HepG2 (cell line): ENCODE data around the gene AGAP1. TPM values are rescaled to one million over a fixed set of nuclear protein-coding genes. Genes with fewer than 3 reads are reported as not detected.

ENCODE experiments used
- ETV5 ChIP-seq: IDR thresholded peaks from 2 replicates; pipeline ENCODE4 v1.6.1; 2018; ENCODE audit warnings: missing biosample characterization, missing genetic modification reagents, inconsistent platforms, borderline replicate concordance
- GATAD2A ChIP-seq: IDR thresholded peaks from 2 replicates; pipeline ENCODE4 v1.6.1; 2016
- GPN1 ChIP-seq: sonication (generic); formaldehyde crosslinking; IDR thresholded peaks from 2 replicates; pipeline ENCODE4 v1.5.1; 2020; ENCODE audit warnings: missing genetic modification reagents, borderline replicate concordance
- HMG20A ChIP-seq: IDR thresholded peaks from 2 replicates; pipeline ENCODE4 v1.6.1; 2016; ENCODE audit warnings: borderline replicate concordance
- HNF4G ChIP-seq, 2 experiments: sonication (generic) in 1 of 2; formaldehyde crosslinking in 1 of 2; IDR thresholded peaks; 2 replicates each; pipeline versions ENCODE4 v1.4.0 to v1.6.1; 2011 to 2020; ENCODE audit warnings: borderline replicate concordance in 2 of 2, low read depth in 2 of 2, mild to moderate bottlenecking in 2 of 2, low read length in 1 of 2, missing genetic modification reagents in 1 of 2, moderate library complexity in 1 of 2
- HOXA7 ChIP-seq: sonication (generic); formaldehyde crosslinking; IDR thresholded peaks from 2 replicates; pipeline ENCODE4 v1.8.1; 2022; ENCODE audit warnings: mild to moderate bottlenecking, missing genetic modification reagents, moderate library complexity
- KAT2B ChIP-seq: fragments of 150-350 bp; IDR thresholded peaks from 2 replicates; pipeline ENCODE4 v1.6.1; 2014; ENCODE audit warnings: low read depth, low read length, borderline replicate concordance
- NFYB ChIP-seq: sonication (generic); formaldehyde crosslinking; IDR thresholded peaks from 2 replicates; pipeline ENCODE4 v1.4.0; 2020; ENCODE audit warnings: missing genetic modification reagents
- NRL ChIP-seq: sonication (generic); formaldehyde crosslinking; IDR thresholded peaks from 2 replicates; pipeline ENCODE4 v1.5.0; 2020; ENCODE audit warnings: missing genetic modification reagents, mild to moderate bottlenecking, moderate library complexity, borderline replicate concordance
- TAF15 ChIP-seq: fragments of 200-400 bp; formaldehyde crosslinking; IDR thresholded peaks from one replicate; pipeline ENCODE4 v1.6.1; 2018; ENCODE audit warnings: mild to moderate bottlenecking, low read depth, low read length; ENCODE audit not compliant: poor library complexity, severe bottlenecking
- ZBTB42 ChIP-seq: sonication (generic); formaldehyde crosslinking; IDR thresholded peaks from 2 replicates; pipeline ENCODE4 v1.5.0; 2020; ENCODE audit warnings: mild to moderate bottlenecking, missing genetic modification reagents
- ZFX ChIP-seq: sonication (generic); formaldehyde crosslinking; IDR thresholded peaks from 2 replicates; pipeline ENCODE4 v1.4.0; 2020; ENCODE audit warnings: mild to moderate bottlenecking, low read depth, missing genetic modification reagents, moderate library complexity
- ZNF235 ChIP-seq: sonication (generic); formaldehyde crosslinking; IDR thresholded peaks from 2 replicates; pipeline ENCODE4 v1.8.1; 2023; ENCODE audit warnings: mild to moderate bottlenecking, missing genetic modification reagents, borderline replicate concordance
- ZNF451 ChIP-seq: sonication (generic); formaldehyde crosslinking; IDR thresholded peaks from 2 replicates; pipeline ENCODE4 v1.5.0; 2020; ENCODE audit warnings: mild to moderate bottlenecking, missing genetic modification reagents
- ZNF543 ChIP-seq: sonication (generic); formaldehyde crosslinking; IDR thresholded peaks from 2 replicates; pipeline ENCODE4 v1.4.0; 2020; ENCODE audit warnings: mild to moderate bottlenecking, missing genetic modification reagents
- ZNF703 ChIP-seq: sonication (generic); formaldehyde crosslinking; IDR thresholded peaks from 2 replicates; pipeline ENCODE4 v1.5.1; 2020; ENCODE audit warnings: missing genetic modification reagents, mild to moderate bottlenecking, moderate library complexity, borderline replicate concordance
- ZNF761 ChIP-seq: sonication (generic); formaldehyde crosslinking; conservative IDR thresholded peaks from 2 replicates; pipeline ENCODE4 v1.4.0; 2020; ENCODE audit warnings: mild to moderate bottlenecking, missing genetic modification reagents
- ZNF775 ChIP-seq: sonication (generic); formaldehyde crosslinking; IDR thresholded peaks from 2 replicates; pipeline ENCODE4 v1.4.0; 2020; ENCODE audit warnings: missing genetic modification reagents, mild to moderate bottlenecking, moderate library complexity, borderline replicate concordance
- polyA plus RNA-seq, 8 experiments: library from polyadenylated mRNA; depleted of rRNA in 3 of 8; stranded (reverse) in 7 of 8; unstranded in 1 of 8; fragments of >200 nt; fragmentation: Illumina TruSeq in 4 of 8; extraction: Trizol in 4 of 8; gene quantifications; 2 replicates each; pipeline versions ENCODE4 v1.2.1 to v1.2.3, GENCODE V29; 2011 to 2016; ENCODE audit warnings: low read depth in 4 of 8, missing spikeins in 1 of 8, mixed read lengths in 1 of 8; ENCODE audit not compliant: insufficient read depth in 1 of 8
- total RNA-seq, 5 experiments: library from RNA; depleted of rRNA; stranded (reverse); fragments of >200 nt; fragmentation: Illumina TruSeq; extraction: Trizol; gene quantifications; 2 replicates each; pipeline ENCODE4 v1.2.3, GENCODE V29; 2016; ENCODE audit warnings: low read depth in 1 of 5
- TF ChIP-seq, protein P1 (sequence below): sonication (generic); formaldehyde crosslinking; IDR thresholded peaks from 2 replicates; pipeline ENCODE4 v1.9.0; 2022; ENCODE audit warnings: low read depth, missing genetic modification reagents
- TF ChIP-seq, protein P2 (sequence below): sonication (generic); formaldehyde crosslinking; IDR thresholded peaks from 2 replicates; pipeline ENCODE4 v1.4.0; 2020; ENCODE audit warnings: missing genetic modification reagents
- TF ChIP-seq, protein P3 (sequence below): sonication (generic); formaldehyde crosslinking; IDR thresholded peaks from 2 replicates; pipeline ENCODE4 v1.4.0; 2020; ENCODE audit warnings: missing genetic modification reagents
- TF ChIP-seq, protein P4 (sequence below): sonication (generic); formaldehyde crosslinking; IDR thresholded peaks from 2 replicates; pipeline ENCODE4 v1.8.0; 2022; ENCODE audit warnings: mild to moderate bottlenecking, missing genetic modification reagents; ENCODE audit not compliant: insufficient replicate concordance

AGAP1 gene
- total and polyA plus RNA-seq, 2 of the 13 experiments (the other 11 are each of a cell fraction or from before 2014, with no cell fraction given): 21.2 to 32.7 TPM

DNA sequence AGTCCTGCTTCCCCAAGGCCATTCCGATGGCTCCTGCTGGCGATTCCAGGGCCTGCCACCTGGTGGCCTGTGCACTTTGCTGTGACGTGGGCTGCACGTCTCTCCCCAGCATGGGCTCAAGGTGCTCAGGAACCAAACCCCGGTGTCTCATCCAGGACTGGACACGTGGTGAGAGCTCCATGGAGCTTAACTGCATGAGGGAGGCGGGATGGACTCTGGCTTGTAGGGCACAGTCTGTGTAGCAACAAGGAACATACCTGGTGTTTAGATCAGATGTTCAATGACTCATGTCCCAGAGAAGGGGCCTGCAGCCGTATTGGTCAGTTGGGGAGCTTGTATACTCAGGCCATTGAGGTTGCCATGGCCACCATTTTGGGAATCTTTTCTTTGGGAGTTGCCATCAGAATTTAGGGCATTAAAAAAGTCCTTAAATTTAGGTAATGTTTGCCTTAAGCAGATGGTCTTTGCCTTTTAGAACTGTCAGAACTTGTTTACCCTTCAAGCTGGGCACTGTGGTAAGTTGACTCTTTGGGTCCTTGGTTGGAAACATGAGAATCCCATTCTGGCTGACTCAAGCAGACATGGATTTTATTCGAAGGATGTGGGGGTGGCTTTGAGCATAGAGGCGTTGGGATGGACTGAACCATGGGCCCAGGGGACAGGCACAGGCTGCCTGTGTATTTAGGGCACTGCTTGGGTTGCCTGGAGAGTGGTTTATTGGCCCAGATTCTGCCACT is 21.0 kb downstream of the AGAP1 start (continued):
- TF ChIP-seq, protein P1, sequence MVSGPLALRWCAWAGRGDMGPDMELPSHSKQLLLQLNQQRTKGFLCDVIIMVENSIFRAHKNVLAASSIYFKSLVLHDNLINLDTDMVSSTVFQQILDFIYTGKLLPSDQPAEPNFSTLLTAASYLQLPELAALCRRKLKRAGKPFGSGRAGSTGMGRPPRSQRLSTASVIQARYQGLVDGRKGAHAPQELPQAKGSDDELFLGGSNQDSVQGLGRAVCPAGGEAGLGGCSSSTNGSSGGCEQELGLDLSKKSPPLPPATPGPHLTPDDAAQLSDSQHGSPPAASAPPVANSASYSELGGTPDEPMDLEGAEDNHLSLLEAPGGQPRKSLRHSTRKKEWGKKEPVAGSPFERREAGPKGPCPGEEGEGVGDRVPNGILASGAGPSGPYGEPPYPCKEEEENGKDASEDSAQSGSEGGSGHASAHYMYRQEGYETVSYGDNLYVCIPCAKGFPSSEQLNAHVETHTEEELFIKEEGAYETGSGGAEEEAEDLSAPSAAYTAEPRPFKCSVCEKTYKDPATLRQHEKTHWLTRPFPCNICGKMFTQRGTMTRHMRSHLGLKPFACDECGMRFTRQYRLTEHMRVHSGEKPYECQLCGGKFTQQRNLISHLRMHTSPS (CRISPR knock-in tag): peak; percentile 83
- peak; percentile 72; the same call in 1 of the 2 replicates for TF ChIP-seq HMG20A (CRISPR knock-in tag)
- TF ChIP-seq, protein P2, sequence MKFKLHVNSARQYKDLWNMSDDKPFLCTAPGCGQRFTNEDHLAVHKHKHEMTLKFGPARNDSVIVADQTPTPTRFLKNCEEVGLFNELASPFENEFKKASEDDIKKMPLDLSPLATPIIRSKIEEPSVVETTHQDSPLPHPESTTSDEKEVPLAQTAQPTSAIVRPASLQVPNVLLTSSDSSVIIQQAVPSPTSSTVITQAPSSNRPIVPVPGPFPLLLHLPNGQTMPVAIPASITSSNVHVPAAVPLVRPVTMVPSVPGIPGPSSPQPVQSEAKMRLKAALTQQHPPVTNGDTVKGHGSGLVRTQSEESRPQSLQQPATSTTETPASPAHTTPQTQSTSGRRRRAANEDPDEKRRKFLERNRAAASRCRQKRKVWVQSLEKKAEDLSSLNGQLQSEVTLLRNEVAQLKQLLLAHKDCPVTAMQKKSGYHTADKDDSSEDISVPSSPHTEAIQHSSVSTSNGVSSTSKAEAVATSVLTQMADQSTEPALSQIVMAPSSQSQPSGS: peak; percentile 79
- TF ChIP-seq ZNF775 (CRISPR knock-in tag): peak; percentile 72; the same call in 1 of the 2 replicates
- no peak for TF ChIP-seq TAF15
- TF ChIP-seq ETV5 (CRISPR knock-in tag): peak; percentile 84
- no peak for TF ChIP-seq GPN1 (CRISPR knock-in tag)
- TF ChIP-seq, protein P3, sequence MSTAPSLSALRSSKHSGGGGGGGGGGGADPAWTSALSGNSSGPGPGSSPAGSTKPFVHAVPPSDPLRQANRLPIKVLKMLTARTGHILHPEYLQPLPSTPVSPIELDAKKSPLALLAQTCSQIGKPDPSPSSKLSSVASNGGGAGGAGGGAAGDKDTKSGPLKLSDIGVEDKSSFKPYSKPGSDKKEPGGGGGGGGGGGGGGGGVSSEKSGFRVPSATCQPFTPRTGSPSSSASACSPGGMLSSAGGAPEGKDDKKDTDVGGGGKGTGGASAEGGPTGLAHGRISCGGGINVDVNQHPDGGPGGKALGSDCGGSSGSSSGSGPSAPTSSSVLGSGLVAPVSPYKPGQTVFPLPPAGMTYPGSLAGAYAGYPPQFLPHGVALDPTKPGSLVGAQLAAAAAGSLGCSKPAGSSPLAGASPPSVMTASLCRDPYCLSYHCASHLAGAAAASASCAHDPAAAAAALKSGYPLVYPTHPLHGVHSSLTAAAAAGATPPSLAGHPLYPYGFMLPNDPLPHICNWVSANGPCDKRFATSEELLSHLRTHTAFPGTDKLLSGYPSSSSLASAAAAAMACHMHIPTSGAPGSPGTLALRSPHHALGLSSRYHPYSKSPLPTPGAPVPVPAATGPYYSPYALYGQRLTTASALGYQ (CRISPR knock-in tag): peak; percentile 79; the same call in 1 of the 2 replicates
- TF ChIP-seq ZBTB42 (CRISPR knock-in tag): peak; percentile 81; the same call in 1 of the 2 replicates
- peak; percentile 69 for TF ChIP-seq ZNF761 (CRISPR knock-in tag)
- peak; percentile 56 for TF ChIP-seq NFYB (CRISPR knock-in tag)
- 0 out of 2 replicates have a peak, but pooled peaks have one; percentile 27 for TF ChIP-seq ZNF235 (CRISPR knock-in tag)
- no peak; the same call in 1 of the 2 replicates for TF ChIP-seq NRL
- TF ChIP-seq ZNF451 (CRISPR knock-in tag): peak; percentile 89
- peak; percentile 93 for TF ChIP-seq ZFX (CRISPR knock-in tag)
- TF ChIP-seq, protein P4, sequence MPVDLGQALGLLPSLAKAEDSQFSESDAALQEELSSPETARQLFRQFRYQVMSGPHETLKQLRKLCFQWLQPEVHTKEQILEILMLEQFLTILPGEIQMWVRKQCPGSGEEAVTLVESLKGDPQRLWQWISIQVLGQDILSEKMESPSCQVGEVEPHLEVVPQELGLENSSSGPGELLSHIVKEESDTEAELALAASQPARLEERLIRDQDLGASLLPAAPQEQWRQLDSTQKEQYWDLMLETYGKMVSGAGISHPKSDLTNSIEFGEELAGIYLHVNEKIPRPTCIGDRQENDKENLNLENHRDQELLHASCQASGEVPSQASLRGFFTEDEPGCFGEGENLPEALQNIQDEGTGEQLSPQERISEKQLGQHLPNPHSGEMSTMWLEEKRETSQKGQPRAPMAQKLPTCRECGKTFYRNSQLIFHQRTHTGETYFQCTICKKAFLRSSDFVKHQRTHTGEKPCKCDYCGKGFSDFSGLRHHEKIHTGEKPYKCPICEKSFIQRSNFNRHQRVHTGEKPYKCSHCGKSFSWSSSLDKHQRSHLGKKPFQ (CRISPR knock-in tag): peak; percentile 87
- no peak for TF ChIP-seq HOXA7 (CRISPR knock-in tag)
- peak; percentile 88 for TF ChIP-seq GATAD2A (CRISPR knock-in tag)
- no peak; the same call in 1 of the 2 replicates for TF ChIP-seq ZNF703 (CRISPR knock-in tag)
- TF ChIP-seq HNF4G (IDR thresholded peaks at IDR 0.05; ENCODE audit: borderline replicate concordance, low read depth, low read length): peak; percentile 96
- TF ChIP-seq HNF4G (CRISPR knock-in tag; IDR thresholded peaks at IDR 0.05; ENCODE audit: borderline replicate concordance, low read depth): peak; percentile 97; the same call in 1 of the 2 replicates
- TF ChIP-seq KAT2B: no peak
- TF ChIP-seq ZNF543 (CRISPR knock-in tag): peak; percentile 92
